Fibroblast of skin of abdomen (primary cell): ENCODE data around the gene FOXB2. TPM values are rescaled to one million over a fixed set of nuclear protein-coding genes. Genes with fewer than 3 reads are reported as not detected.
"Not testable (repeated sequence)": the region's sequence is repeated elsewhere in the genome, so short reads cannot be mapped to it uniquely, and the experiment has no call there.

Experiments used
- DNase-seq: peaks from one replicate; pipeline ENCODE4 v3.0.0-alpha.2; 2013
- polyA plus RNA-seq, 2 experiments: library from polyadenylated mRNA; unstranded; fragments of 120-200 nt; gene quantifications; one replicate each; pipeline ENCODE4 v1.2.1, GENCODE V29; 2013; ENCODE audit not compliant: insufficient read length in 2 of 2

The FOXB2 gene
- polyA plus RNA-seq (2013, experiment 1 of 2; ENCODE audit: insufficient read length), result not detected
- not detected for polyA plus RNA-seq (2013, experiment 2 of 2; ENCODE audit: insufficient read length)

DNA sequence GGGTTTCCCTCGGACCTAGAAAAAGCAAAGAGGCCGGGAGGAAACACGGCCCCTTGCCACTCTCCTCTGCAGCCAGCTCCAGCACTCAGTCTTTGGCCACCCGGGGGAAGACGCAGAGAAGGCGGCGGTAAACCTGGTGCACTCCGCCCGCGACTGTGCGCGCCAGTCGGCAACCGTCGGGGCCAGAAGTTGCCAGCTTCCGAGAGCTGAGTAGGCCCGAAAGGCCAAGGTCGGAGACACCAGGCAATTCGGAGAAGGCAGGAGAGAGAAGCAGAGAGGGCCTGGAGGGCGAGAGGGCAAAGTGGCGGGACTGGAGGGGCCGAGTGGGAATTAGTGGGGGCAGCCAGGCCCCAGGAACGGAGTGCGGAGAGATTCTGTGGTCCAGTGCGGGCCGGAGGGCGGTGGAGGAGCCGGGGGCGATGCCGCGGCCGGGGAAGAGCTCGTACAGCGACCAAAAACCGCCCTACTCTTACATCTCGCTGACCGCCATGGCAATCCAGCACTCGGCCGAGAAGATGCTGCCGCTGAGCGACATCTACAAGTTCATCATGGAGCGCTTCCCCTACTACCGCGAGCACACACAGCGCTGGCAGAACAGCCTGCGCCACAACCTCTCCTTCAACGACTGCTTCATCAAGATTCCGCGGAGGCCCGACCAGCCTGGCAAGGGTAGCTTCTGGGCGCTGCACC is at the start of gene FOXB2:
TSS of gene FOXB2 (plus strand) at position 420 of the 690 bp plus-strand sequence. CDS start at position 420, 0 bp downstream.
- no peak for DNase-seq

DNA sequence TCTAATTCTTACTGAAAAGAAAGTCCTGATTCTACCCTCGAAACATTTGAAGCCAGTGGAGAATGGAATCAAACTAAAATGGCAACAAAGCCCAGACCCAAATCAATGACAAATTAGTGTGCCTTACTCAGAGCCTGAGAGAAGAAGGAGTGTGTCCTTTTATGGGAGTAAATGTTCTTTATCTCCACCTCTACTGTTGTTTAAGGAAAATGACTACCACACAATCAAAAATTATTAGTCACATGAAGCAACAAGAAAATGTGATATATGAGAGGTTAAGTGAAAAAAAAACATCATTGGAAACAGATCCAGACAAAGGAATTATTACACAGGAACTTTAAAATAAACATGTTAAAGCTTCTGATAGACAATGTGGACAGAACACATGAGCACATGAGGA is 49.7 kb upstream of the FOXB2 start:
- DNase-seq, result no peak

DNA sequence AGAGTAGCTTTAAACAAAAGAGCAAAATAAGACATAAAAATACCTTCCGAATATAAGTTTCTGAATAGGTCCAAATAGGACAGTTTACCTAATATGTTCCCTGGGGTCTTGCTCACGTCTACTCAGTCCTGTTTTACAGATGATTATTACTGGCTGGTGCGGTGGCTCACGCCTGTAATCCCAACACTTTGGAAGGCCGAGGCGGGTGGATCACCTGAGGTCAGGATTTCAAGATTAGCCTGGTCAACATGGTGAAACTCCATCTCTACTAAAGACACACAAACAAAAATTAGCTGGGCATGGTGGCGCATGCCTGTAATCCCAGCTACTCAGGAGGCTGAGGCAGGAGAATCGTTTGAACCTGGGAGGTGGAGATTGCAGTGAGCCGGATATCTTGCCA is 40.6 kb upstream of the FOXB2 start:
- not testable (repeated sequence) for DNase-seq

DNA sequence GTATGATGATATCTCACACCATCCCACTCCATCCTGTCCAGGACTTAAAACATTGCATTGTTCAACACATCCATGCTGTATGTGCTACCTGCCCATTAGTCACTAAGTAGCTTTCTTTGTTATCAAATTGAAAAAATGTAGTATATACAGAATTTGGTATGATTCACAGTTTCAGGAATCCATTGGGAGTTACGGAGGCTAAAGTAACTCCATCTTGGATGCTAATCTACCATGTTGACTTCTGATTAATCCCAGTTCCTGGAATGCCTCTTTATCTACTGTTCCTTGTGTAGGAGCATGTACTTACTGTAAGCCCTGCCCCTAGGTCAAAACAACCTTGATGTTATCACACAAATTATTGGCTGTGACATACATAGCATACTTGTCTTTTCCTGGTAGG is 38.9 kb upstream of the FOXB2 start:
- no peak for DNase-seq

DNA sequence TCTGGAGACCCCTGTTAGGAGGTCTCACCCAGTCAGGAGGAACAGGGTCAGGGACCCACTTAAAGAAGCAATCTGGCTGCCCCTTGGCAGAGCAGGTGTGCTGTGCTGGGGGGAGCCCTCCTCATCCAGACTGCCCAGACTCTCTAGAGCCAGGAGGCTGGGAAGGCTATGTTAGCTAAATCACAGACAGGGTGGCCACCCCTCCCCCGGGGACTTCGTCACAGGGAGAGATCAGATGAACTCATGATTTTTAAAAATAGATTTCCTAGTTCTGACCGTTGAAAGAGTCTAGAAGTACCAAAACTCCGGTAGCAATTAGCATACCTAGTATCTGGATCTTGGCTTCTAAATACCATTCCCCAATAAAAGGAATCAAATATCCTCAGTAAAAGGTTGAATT is 35.0 kb upstream of the FOXB2 start:
- DNase-seq, result no peak

DNA sequence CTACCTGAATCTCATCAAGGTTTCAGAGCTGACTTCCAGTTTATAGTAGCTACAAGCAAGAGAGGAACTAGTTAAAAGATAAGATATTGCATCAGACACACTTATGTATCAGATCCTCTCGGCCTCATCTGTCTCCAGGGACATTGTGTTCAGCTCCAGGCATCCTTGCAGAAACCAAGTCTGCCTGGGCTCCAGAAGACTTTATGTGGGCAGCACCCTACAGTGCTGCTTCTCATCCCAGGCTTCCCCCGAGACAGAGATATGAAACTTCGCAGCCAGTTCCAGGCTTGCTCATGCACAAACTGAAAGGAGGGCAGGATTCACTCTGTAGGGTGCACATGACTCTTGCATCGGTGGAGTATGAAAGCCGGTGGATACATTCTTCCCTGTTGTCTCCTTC is 33.9 kb upstream of the FOXB2 start:
- no peak for DNase-seq

DNA sequence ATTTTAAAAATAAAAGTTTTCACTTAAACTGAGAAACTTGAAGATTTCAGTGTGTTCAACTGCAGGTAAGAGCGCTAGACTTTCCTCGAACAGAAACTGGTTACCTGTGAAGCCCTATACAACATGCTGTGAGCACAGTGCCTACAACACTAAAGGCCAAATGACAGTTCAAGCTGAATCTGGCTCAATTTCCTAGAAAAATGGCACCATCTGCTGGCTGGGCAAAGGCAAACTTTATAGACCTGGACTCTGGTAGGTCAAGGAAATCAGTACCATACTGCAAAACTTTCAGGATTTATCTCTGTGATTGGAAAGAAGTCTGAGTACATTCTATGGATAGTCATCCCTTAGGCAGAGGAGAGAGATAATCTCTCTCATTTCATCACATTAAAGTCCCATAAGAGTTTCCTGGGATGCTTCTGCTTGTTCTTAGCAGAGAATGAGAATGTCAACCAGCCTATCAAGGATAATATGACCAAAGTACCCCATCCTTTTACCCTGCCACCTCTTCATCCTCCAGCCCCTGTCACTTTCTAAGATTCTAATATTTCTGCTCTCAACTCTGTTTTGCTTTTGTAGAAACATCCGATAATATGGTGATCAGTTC is 31.8 kb upstream of the FOXB2 start:
- peak; percentile 40 for DNase-seq

DNA sequence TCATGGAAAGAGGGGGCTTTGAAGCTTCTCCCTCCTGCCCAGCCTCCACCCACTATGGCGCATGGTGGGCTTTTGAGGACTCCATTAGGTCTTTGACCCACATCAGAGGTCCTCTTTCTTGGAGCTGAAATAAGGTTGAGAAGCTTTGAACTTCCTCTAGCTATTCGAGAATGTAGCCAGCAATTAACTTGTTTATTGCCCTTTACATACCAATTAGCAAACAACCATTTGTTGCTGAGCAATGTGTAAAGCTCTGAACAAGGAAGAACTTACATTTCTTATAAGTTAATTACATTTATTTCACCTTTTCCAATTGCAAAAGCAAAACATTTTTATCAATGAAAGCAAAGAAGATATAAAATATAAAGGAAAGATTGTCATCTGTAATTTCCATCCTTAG is 30.5 kb upstream of the FOXB2 start:
- DNase-seq, result no peak

DNA sequence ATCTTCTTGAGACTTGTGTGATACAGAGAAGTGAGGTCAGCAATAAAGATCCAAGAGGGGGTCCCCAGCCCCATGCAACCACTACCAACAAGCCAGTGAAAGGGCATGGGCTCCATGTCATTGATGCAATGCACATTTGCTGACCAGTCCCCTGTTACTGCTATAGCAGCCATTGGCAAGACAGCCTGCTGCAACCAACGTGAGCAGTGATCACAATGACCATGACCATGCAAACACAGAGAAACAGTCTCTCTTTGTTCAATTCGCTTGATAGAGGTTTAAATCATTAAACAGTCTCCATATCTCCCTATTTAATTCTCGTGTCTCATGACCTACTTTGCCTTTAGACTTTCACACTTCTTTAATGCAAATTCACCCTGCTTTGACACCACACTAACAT is 30.0 kb upstream of the FOXB2 start:
- DNase-seq, result no peak

DNA sequence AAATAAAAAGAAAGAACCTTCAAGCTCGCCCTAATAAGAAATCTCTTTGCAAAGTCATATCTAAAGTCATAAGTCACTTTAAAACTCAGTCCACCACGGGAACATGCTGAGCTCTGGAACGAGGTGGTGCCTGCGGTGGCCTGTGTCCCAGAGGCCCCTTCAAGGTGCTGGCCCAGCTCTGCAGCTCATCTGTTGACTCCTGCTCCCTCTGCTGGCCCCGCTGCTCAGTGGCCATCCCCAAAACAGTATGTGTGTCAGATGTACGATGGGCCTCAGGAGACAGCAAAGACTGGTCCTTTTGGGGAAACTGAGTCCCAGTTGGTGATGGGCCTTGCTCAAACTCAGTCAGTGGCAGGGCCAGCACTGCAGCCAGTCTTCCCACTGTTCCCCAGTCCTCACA is 22.8 kb upstream of the FOXB2 start:
- DNase-seq, result peak; percentile 18

DNA sequence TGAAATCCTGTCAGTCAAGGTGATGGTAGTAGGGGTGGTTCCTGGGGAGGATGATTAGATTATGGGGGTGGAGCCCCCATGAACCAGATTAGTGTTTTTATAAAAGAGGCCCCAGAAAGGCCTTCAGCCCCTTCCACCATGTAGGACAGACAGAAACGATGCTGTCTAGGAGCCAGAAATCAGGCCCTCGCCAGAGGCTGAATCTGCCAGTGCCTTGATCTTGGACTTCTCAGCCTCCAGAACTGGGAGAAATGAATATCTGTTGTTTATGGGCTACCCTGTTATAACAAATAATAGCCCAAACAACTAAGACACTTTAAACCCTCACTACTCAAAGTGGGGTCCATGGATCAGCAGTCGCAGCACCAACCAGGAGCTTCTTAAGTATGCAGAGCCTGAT is 20.2 kb upstream of the FOXB2 start:
- DNase-seq, result no peak

DNA sequence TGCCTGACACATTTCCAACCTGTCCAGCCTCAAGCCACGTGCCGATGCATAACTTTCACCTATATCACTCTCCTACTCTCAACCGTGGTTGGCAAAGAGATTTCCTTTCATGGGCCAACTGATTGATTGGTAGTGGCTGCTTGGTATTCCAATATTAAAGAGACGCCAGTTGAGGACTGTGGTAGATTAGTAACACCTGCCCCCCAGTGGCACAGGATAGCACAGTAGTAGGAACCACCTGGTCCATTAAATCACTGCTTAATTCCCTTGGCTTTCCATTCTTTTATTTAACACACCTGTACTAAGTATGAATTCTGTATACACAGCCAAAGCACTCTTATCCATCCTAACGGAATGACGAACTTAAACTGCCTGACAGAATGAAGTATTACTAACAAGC is 19.1 kb upstream of the FOXB2 start:
- no peak for DNase-seq

DNA sequence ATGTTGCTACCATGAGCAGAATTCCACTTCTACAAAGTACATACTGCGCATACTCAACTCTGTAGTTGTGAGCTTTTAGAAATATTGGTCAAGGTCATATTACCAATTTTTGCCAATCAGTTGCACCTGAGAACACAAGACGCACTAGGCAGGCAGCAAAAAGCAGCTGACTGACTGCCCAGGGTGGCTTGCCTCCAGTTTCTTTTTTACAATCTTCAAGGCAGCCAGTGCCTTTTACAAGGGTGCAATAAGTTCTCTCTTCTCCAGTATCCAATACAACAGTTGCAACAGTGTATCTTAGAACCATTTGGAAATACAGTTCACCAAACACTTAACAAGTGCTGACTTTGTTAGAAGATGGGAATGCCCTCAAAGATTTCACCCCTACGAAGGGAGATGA is 16.1 kb upstream of the FOXB2 start:
- no peak for DNase-seq

DNA sequence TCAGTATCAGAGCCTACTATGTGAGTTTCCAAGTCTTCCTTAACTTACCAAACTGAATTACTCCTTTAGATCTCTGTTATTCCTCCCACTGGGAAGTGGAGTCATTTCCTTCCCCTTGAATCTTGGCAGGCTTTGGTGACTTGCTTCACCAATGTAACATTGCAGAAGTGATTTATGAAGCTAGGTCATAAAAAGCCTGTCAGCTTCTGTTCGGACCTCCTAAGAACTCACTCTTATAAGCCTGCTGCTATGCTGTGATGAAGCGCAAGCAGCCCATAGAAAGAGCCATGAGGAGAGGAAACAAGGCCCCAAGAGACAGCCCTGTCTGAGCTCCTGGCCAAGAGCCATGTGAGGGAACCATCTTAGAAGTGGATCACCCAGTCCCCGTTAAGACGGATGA is 14.2 kb upstream of the FOXB2 start:
- DNase-seq, result no peak

DNA sequence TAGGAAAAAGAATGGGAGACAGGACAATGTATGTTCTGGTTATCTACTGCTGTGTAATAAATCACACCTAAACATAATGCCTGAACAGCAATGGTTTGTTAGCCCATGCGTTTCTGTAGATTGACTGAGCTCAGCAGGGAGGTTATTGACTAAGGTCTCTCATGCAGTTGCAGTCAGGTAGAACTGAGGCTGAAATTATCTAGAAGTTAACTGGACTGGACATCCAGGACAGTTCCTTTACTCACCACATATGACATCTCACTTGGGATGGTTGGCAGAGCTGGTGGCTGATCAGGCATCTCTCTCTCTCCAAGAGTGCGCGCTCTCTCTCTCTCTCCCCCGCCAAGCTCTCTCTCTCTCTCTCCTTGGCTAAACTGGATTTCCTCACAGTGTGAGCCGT is 8.9 kb upstream of the FOXB2 start:
- no peak for DNase-seq

DNA sequence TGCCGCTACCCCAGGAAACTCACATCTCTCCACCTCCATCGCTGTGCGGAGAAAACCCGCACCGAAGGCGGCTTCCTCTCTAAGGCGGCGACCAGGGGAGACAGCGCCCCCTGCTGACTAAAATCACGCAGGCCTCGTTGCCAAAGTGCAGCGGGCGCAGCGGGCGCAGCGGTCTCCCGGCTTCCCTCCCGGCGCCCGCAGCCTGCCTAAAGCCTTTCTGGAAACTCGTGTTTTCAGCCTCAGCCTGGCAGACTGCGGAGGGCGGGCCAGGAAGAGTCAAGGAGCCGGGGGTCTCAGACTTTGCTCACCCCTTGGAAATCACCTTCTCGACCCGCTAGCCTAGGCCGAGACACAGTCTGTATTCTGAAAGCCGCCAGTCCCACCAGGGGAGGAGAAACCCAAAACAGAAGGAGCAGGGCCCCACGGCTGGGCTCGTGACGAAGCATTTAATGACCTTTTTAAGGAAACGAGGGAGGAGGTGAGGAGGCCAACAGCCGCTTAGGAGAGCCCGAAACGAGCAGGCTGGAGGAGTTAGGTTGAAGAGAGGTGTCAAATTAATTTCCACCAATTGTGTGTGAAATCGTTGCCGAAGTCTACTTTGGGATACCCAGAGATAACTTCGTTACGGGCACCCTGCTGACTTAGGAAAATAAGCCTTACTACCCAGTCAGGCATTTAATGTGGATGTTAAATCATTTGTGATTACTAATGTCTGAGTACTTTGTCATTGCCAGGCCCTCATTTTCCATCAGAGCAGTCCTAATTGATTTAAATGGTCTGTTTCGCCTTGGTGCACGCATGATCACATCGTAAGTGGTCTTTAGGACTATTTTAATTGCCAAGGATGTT is 7.3 kb upstream of the FOXB2 start:
- DNase-seq, result peak; percentile 31

DNA sequence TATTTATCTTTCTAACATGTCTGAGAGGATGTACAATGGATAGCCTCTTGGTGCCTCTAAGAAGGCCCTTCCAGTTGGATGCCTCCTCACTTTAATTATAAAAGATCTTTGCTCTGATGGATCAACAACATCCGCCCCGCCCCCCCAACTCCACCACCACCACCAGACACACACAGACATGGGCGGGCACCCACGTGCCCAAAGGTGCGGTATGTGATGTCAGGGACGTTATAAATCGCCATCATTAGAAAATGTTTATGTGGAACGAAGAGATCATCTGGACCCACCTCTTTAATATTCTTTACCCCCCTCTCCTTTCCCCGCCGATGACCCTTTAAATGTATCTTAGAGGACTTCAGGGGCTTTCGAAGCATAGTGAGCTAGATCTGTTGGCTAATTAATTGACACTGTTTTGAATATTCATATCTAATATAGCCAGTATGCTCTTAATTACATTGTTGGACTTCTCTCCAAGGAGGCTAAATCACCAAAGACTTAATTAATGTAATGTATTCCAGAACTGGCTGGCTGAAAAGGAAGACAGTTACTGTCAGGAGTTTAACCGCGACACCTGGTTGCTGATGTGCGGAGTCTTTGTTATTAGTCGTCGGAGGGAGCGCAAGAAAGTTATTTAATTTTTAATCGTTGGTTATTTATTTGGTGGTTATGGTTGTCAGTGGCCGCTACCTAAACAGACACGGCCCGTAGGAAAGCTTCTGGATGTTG is 6.1 kb upstream of the FOXB2 start:
- DNase-seq, result no peak

DNA sequence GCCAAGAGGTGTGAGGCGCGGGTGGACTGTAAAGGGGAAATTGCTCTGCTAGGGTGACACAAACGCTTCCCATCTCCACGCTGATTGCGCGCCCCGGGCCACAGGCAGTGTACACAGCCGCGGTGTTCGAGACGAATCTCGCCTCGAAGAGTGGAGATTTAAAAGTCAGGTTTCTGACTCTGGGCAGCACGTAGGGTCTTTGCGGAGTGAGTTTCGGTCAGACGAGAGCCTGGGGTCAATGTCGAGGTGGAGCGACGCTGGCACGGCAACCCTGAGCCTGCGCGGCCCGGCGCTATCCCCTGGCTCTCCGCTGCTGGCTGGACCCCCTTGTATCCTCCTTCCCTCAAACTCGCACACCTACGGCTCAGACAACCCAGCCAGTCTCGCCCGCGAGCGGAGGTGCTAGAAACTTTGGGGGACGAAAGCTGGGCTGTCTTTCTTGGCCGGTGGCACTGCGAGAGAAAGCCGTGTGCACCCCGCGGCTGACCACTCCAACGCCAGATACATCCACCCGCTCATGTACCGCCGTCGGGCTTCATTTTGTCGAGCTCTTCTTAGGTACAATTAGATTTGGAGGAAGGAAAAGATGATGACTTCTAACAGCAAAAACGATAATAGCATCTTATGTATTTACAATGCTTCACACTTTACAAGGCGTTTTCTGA is 5.4 kb upstream of the FOXB2 start:
- DNase-seq, result no peak

DNA sequence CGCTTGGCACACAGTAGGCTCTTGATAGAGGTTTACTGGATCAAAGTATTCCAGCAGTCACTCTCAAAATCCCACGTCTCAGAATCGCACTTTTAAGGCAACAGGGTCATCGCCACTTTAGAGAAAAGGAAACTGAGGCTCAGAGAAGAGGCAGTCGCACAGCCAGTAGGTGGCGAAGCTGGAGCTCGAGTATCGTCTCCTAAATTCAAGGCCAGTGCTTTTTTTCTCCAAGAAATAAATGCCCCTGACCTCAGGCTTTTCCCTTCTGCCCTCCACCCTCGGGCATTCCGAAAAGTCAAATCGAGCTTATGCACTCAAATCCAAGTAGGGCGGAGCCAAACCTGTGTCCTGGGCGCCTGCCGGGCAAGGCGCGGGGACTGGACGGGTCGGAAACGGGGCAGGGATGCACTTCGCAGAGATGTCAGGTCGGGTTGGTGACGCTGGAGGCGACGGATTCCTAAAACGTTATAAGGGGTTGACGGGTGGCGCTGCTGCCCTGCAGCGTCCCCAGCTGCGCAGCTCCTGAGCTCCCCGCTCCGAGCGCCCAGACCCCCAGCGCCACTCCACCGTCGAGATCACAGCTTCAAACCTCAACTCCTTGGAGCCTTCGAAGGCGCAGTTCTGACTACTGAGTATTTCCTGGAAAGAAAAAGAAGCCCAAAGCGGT is 4.7 kb upstream of the FOXB2 start:
- DNase-seq, result no peak

DNA sequence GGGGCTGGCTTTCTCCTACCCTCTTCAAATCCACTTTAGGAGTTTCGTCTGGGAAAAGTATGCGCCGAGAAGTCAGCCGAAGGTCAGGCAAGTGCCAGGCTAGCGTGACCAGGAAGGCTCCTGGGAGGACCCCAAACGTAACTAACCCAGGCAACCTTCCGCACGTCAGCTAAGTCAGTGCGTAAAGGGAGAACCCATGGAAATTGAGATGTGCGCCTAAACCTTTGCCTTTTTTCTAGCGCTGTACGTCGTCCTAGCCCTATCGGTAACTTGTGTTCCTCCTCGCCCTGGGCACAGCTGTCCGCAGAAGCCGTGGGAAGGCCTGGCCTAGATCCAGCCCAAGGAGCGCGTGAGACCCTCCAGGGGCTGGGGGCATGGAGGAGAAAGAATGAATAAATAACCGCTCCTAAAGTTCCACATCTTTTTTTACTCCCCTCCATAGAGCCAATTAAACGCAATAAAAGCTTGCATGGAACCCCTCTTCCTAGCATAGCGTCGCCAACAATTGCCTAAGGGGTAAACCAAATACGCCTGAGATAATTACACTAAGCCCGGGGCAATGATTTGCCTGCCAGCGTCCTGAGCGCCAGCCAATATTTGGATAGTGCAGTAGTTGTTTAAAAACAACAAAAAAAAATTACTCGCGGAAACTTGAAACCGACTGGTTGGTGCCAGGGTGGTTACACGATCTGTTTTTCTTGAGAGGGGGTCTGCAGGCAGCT is 4.0 kb upstream of the FOXB2 start:
- DNase-seq, result no peak

DNA sequence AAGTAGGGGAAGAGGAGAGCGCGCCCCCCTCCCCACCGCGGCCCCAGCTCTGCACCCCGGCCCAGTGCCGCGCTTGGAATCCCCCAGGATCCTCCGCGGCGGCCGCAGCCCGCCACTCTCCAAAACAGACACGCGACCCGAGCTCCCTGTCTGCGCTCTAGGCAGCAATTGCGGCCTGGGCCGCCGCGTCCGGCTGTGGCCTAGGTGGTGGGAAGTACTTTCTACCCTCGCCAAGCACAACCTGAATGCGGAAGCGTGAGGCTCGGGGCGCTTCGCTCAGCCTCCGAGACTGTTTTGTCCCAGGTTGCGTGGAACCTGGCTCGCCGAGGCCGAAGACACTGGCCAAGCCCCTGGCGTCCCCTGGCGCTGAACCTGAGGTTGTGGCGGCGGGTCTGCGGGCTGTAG is 3.3 kb upstream of the FOXB2 start:
- no peak for DNase-seq
